Measurements from ENCODE around the gene SEBOX. TPM values are rescaled to one million over a fixed set of nuclear protein-coding genes. Genes with fewer than 3 reads are reported as not detected.

SEBOX gene
- total RNA-seq, 4 donors from 2014 or later: not detected

DNA sequence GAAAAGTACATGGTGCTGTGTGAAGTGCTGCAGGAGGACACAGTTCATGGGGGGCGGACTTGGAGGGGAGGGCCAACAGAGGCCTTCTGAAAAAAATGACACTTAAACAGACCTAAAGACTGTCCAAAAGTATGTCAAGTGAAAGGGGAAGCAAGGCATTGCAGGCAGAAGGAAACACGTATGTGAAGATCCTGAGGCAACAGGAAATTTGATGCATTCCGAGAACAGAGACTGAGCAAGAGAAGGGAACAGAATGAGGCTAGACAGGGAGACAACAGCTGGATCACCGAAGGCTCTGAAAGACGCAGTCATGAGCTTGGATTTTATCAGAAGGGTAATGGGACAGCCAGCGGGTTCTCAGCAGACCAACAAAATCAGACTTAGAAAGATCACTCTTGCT is 30.8 kb downstream of the SEBOX start:
- Histone ChIP-seq H3K27me3 (no peaks in the 10 kb centered on the region), H3K4me3 (peak overlapping the region; percentile 70 to 99 (median 94)), H3K9me3 (no peaks in the 10 kb centered on the region), H3K4me1 (peaks cover 38 to 41% of the 10 kb centered on the region in 2 donors), H3K36me3 (peaks cover 0 to 21% of the 10 kb centered on the region in 2 donors), H3K27ac (peak overlapping the region in 3 of 4 donors; percentile 77 to 90 (median 86))
- intact Hi-C loops (cut with DNase I; ENCODE audit: low total_unique reads) (loop anchor here (2.0 to 10.0 kb wide), 2 partner anchors 293 to 439 kb away; partner anchors contain the start of gene LYRM9), in situ Hi-C loops (cut with MboI; ENCODE audit: low sequenced_read_pairs in 4 of 4) (loop anchor here in 3 of 4 donors (10.0 to 25.0 kb wide), 3 partner anchors 289 to 628 kb away; partner anchors contain the start of genes PHF12 (in 3 of the 3) and NLK (in 1 of the 3))
- TF ChIP-seq, protein P1, sequence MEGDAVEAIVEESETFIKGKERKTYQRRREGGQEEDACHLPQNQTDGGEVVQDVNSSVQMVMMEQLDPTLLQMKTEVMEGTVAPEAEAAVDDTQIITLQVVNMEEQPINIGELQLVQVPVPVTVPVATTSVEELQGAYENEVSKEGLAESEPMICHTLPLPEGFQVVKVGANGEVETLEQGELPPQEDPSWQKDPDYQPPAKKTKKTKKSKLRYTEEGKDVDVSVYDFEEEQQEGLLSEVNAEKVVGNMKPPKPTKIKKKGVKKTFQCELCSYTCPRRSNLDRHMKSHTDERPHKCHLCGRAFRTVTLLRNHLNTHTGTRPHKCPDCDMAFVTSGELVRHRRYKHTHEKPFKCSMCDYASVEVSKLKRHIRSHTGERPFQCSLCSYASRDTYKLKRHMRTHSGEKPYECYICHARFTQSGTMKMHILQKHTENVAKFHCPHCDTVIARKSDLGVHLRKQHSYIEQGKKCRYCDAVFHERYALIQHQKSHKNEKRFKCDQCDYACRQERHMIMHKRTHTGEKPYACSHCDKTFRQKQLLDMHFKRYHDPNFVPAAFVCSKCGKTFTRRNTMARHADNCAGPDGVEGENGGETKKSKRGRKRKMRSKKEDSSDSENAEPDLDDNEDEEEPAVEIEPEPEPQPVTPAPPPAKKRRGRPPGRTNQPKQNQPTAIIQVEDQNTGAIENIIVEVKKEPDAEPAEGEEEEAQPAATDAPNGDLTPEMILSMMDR (IDR thresholded peaks at IDR 0.05 in 4 of 5, conservative IDR thresholded peaks at IDR 0.05 in 1 of 5): no peak
- TF ChIP-seq POLR2A (IDR thresholded peaks at IDR 0.05): no peak
- no peak for DNase-seq
- ATAC-seq: no peak

DNA sequence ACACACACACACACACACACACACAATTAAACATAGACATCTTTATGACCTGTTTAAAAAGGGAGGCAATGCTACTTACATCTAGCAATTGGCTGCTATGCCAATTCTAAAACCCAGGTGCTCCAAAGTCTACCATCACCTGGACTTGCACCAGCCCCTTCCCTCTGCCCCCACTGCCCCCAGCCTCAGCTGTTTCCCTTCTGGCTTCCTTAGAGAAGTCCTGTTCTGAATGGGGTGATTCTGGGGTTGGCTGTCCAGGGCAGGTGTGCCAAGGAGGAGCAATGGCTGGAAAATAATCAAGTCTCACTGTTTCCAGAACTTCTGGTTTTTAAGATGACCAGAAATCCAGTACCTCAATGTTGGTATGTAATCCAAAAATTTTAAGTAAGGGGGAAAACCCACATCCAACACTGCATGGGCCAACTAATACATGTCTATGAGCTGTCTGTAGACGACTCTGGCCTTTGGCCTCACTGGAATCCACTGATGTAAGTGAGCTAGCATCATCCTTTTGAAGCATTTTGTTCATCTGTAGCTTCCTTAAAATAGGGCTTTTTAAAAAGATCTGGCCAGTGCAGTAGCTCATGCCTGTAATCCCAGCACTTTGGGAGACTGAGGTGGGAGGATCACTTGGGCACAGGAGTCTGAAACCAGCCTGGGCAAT is 31.8 kb downstream of the SEBOX start:
- Histone ChIP-seq H3K9me3 (no peaks in the 10 kb centered on the region), H3K4me1 (peaks cover 34 to 40% of the 10 kb centered on the region in 2 donors), H3K36me3 (peaks cover 0 to 31% of the 10 kb centered on the region in 2 donors), H3K27me3 (no peaks in the 10 kb centered on the region), H3K27ac (no peak overlapping the region), H3K4me3 (no peak overlapping the region)
- DNase-seq: no peak
- TF ChIP-seq POLR2A (IDR thresholded peaks at IDR 0.05): no peak
- ATAC-seq: no peak
- intact Hi-C loops (cut with DNase I; ENCODE audit: low total_unique reads) (loop anchor here (10.0 kb wide), 1 partner anchor 438 kb away; the partner anchor contains the start of gene LYRM9), in situ Hi-C loops (cut with MboI; ENCODE audit: low sequenced_read_pairs in 4 of 4) (loop anchor here in 3 of 4 donors (10.0 to 25.0 kb wide), 3 partner anchors 288 to 629 kb away; partner anchors contain the start of genes PHF12 (in 3 of the 3) and NLK (in 1 of the 3))

DNA sequence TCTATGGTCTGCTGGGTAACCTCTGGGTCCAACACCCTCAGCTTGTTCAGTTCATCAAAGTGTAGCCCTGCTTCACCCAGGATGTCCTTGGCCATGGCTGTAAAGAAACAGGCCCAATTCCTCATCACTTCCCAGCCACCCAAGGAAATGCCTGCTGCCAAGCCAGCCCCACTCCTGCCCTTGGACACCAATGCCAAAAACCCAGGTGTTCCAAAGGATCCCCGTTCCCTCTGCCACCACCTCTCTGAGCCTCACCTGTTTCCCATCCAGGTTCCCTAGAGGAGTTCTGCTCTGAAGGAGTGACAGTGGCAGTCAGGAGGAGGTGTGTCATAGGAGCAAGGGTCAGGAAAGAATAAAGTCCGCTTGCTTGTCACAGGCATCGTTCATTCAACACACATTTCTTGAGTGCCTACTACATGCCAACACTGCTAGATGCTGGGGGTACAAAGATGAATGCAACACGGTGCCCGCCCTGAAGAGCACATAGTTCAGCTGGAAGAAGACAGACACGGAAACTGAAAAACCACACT is 33.0 kb downstream of the SEBOX start:
- DNase-seq: no peak
- TF ChIP-seq, protein P1 (IDR thresholded peaks at IDR 0.05 in 4 of 5, conservative IDR thresholded peaks at IDR 0.05 in 1 of 5): no peak
- no peak for TF ChIP-seq POLR2A (IDR thresholded peaks at IDR 0.05)
- H3K36me3 ChIP-seq: peaks cover 0 to 43% of the 10 kb centered on the region in 2 donors
- intact Hi-C loops (cut with DNase I; ENCODE audit: low total_unique reads) (loop anchor here (10.0 kb wide), 1 partner anchor 437 kb away; the partner anchor contains the start of gene LYRM9), in situ Hi-C loops (cut with MboI; ENCODE audit: low sequenced_read_pairs in 4 of 4) (loop anchor here in 3 of 4 donors (10.0 to 25.0 kb wide), 3 partner anchors 287 to 630 kb away; partner anchors contain the start of genes PHF12 (in 3 of the 3) and NLK (in 1 of the 3))
- H3K4me3 ChIP-seq: no peak overlapping the region
- no peaks in the 10 kb centered on the region for H3K27me3 ChIP-seq
- H3K4me1 ChIP-seq: peaks cover 24 to 27% of the 10 kb centered on the region in 2 donors
- H3K27ac ChIP-seq: no peak overlapping the region
- no peak for ATAC-seq
- no peaks in the 10 kb centered on the region for H3K9me3 ChIP-seq

DNA sequence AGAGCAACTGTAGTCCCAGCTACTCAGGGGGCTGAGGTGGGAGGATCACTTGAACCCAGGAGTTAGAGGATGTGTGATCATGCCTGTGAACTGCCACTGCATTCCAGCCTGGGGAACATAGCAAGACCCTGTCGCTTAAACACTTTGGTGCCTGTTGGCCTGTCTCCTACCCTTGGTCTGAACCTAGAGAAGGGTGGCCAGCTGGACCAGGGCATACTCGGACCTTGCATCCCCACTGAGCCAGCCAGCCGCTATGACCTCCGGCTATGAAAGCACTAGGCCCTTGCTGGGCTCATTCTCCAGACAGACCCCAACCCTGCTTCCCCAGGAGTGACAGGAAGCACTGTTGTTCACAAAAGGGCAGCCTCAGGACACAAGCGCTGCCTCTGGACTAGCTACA is 34.3 kb downstream of the SEBOX start:
- intact Hi-C loops (cut with DNase I; ENCODE audit: low total_unique reads): loop anchor here (10.0 kb wide), 1 partner anchor 436 kb away; the partner anchor contains the start of gene LYRM9
- DNase-seq (no peak), ATAC-seq (no peak)
- in situ Hi-C loops (cut with MboI; ENCODE audit: low sequenced_read_pairs in 4 of 4): loop anchor here in 3 of 4 donors (10.0 to 25.0 kb wide), 3 partner anchors 286 to 632 kb away; partner anchors contain the start of genes PHF12 (in 3 of the 3) and NLK (in 1 of the 3)
- no peaks in the 10 kb centered on the region for H3K9me3 ChIP-seq
- peaks cover 14 to 18% of the 10 kb centered on the region in 2 donors for H3K4me1 ChIP-seq
- peaks cover 0 to 46% of the 10 kb centered on the region in 2 donors for H3K36me3 ChIP-seq
- H3K27ac ChIP-seq: no peak overlapping the region
- no peak for TF ChIP-seq POLR2A (IDR thresholded peaks at IDR 0.05)
- TF ChIP-seq, protein P1 (IDR thresholded peaks at IDR 0.05 in 4 of 5, conservative IDR thresholded peaks at IDR 0.05 in 1 of 5): no peak
- H3K4me3 ChIP-seq: no peak overlapping the region
- H3K27me3 ChIP-seq: no peaks in the 10 kb centered on the region

DNA sequence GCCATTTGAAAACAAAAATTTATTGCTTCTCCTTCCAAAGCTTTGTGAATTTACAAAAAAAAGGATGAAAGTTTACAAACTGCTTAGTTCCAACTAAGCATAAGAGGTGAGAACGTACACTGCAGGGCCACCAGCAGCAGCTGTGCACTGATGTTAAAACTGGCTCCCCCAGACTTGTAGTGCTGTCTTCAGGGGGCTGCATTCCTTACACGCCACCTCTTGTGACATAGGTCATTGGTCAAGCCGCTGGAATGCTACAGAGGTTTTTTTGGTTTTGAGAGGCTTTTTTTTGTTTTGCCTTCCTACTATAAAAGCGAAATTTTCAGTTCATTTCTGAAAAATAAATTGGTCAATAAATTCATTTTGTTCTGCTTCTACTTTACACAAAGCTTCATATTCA is 36.7 kb downstream of the SEBOX start:
- Histone ChIP-seq H3K36me3 (peaks cover 0 to 46% of the 10 kb centered on the region in 2 donors), H3K4me1 (peaks cover 0 to 2% of the 10 kb centered on the region in 2 donors), H3K27ac (no peak overlapping the region), H3K9me3 (no peaks in the 10 kb centered on the region), H3K4me3 (no peak overlapping the region), H3K27me3 (no peaks in the 10 kb centered on the region)
- DNase-seq (no peak), ATAC-seq (no peak)
- in situ Hi-C loops (cut with MboI; ENCODE audit: low sequenced_read_pairs in 4 of 4): loop anchor here in 2 of 4 donors (25.0 kb wide), 1 partner anchor 634 kb away; the partner anchor contains the start of gene PHF12 (in 2 of the 2)
- intact Hi-C loops (cut with DNase I; ENCODE audit: low total_unique reads): no loop called here
- no peak for TF ChIP-seq POLR2A (IDR thresholded peaks at IDR 0.05)
- TF ChIP-seq, protein P1 (IDR thresholded peaks at IDR 0.05 in 4 of 5, conservative IDR thresholded peaks at IDR 0.05 in 1 of 5): no peak

Data from gastrocnemius medialis (tissue), 4 donors.